NB4 (cell line): ENCODE results near the gene KRTAP10-1.
A peak's percentile ranks its signal among the peaks of the same experiment; 100 is the strongest.

Experiments
- DNase-seq: peaks from one replicate; pipeline ENCODE4 v3.0.0; 2010; ENCODE audit warnings: low read depth
- H3K4me3 ChIP-seq: one replicate; pipeline ENCODE4 v1.5.1; 2011; ENCODE audit warnings: mild to moderate bottlenecking, low read depth, low read length, moderate library complexity
- CTCF ChIP-seq: IDR thresholded peaks from one replicate; pipeline ENCODE4 v1.5.1; 2012; ENCODE audit warnings: low read depth, low read length
- MYC ChIP-seq: IDR thresholded peaks from 2 replicates; pipeline ENCODE4 v1.6.1; 2011; ENCODE audit warnings: low read depth, low read length
- POLR2A ChIP-seq: IDR thresholded peaks from 2 replicates; pipeline ENCODE4 v1.6.1; 2011; ENCODE audit warnings: mild to moderate bottlenecking; ENCODE audit not compliant: insufficient read length; ENCODE audit errors: extremely low read depth
- TF ChIP-seq, protein P1 (sequence below): IDR thresholded peaks from 2 replicates; pipeline ENCODE4 v1.6.1; 2011; ENCODE audit warnings: low read depth, low read length

Gene KRTAP10-1

GRCh38 chr21:44511938-44512275 lies 28.1 kb downstream of the KRTAP10-1 start:
- no peak for DNase-seq
- no peak for TF ChIP-seq CTCF
- TF ChIP-seq MYC, result no peak
- TF ChIP-seq, protein P1, sequence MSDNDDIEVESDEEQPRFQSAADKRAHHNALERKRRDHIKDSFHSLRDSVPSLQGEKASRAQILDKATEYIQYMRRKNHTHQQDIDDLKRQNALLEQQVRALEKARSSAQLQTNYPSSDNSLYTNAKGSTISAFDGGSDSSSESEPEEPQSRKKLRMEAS, result no peak
- no peak for TF ChIP-seq POLR2A
- H3K4me3 ChIP-seq, result no peak overlapping the region

DNA sequence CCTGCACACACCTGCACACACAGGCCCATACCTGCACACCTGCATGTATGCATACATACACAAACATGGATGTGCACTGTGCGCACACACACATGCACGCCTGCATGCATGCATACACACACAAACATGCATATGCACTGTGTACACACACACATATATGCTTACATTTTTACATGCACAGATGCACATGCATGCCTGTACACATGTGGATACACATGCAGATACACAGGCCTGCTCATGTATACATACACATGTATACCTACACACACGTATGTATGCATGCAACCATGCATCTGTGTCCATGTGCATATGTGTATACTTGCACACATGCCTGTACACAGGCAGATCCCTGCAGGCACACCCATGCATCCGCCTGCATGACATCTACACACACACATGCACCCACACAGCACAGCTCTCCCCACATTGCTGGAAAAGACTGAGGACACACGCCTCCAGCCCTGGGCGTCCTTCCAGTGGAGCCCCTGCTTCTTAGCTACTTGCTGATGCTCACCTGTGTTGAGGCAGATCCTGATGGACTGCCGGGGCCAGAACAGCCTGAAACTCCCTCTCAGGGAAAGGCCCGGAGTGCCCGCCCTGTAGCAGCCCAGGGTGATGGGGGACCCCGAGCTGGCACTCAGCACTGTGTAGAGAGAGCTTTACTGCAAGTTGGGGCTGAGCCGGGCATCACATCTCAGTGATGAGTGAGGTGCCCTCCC lies 28.6 kb downstream of the KRTAP10-1 start:
- H3K4me3 ChIP-seq, result no peak overlapping the region
- TF ChIP-seq POLR2A, result no peak

DNA sequence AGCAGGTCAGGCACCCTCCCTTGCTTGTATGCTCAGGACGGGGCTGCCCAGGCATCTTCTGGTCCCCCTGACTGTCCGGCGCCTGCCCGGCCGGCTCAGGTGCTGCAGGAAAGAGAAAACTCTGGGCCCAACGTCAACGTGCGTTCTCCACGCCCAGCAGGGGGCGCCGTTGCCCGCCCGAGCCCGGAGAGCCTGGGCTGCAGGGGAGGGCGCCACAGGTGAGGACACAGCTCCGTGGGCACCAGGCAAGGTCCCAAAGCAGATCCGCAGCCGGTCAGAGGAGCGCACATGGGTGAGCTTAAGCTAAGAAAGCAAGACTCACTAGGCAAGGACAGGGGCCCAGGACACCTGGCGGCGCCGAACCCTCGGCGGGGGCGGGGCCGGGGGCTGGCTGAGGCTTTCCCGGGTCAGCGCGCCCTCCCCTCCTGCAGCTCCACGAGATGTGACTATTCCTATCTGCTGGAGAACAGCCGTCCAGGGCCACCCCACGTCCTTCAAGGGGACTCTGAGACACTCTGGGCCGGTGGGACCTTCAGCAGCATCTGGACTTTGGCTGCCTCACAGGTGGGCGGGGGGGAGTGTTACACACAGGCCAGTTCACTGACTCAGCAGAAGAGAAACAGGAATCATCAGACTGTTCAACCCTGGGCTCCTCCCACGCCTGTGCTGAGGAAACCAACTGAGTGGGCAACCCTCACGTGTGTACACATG lies 29.3 kb downstream of the KRTAP10-1 start:
- DNase-seq, result peak; percentile 68
- no peak overlapping the region for H3K4me3 ChIP-seq
- TF ChIP-seq CTCF (peak; percentile 67), MYC (no peak; the same call in 1 of the 2 replicates)

More for the DNA sequence above, 28.6 kb downstream of the KRTAP10-1 start:
- no peak for DNase-seq

GRCh38 chr21:44510109-44510507 lies 29.9 kb downstream of the KRTAP10-1 start:
- TF ChIP-seq CTCF (no peak), MYC (no peak), POLR2A (no peak)
- TF ChIP-seq, protein P1, result no peak
- no peak for DNase-seq
- H3K4me3 ChIP-seq, result no peak overlapping the region

- no peak for TF ChIP-seq MYC
- TF ChIP-seq, protein P1, result no peak
- TF ChIP-seq CTCF, result no peak
- TF ChIP-seq POLR2A, result no peak
- peak; percentile 35 for DNase-seq
- no peak overlapping the region for H3K4me3 ChIP-seq
These were observed 30.5 kb downstream of the KRTAP10-1 start for GRCh38 chr21:44509539-44509938.

GRCh38 chr21:44508711-44509445 lies 31.1 kb downstream of the KRTAP10-1 start:
- no peak overlapping the region for H3K4me3 ChIP-seq
- DNase-seq, result no peak
- TF ChIP-seq MYC (no peak), POLR2A (no peak), CTCF (no peak)
- TF ChIP-seq, protein P1, result no peak
